Motor neuron (in vitro differentiated cells): ENCODE data around the gene CEACAM3. TPM values are rescaled to one million over a fixed set of nuclear protein-coding genes. Genes with fewer than 3 reads are reported as not detected.

ENCODE experiments used
- ATAC-seq, 8 experiments: fragments of 200-7000 bp; cut with Tn5 transposase; replicated peaks in 6 of 8; 2 replicates each; pipeline ENCODE4 v1.8.0; 2021; ENCODE audit warnings: mild to moderate bottlenecking in 8 of 8, moderate library complexity in 8 of 8
- H3K27ac ChIP-seq, 2 donors: fragments of 250-450 bp; sonication (Bioruptor Pico); 2 replicates each; pipeline ENCODE4 v1.9.0; 2021; ENCODE audit warnings: antibody characterized with exemption in 2 of 2, mild to moderate bottlenecking in 2 of 2, moderate library complexity in 1 of 2
- H3K4me1 ChIP-seq, 2 donors: fragments of 250-450 bp; sonication (Bioruptor Pico); replicated peaks in 1 of 2; 2 replicates each; pipeline ENCODE4 v1.6.1; 2021; ENCODE audit warnings: antibody characterized with exemption in 2 of 2, mild to moderate bottlenecking in 2 of 2, moderate library complexity in 1 of 2
- H3K4me3 ChIP-seq, 5 donors: fragments of 250-450 bp; sonication (Bioruptor Pico); 2 replicates each; pipeline ENCODE4 v1.9.0; 2021; ENCODE audit warnings: antibody characterized with exemption in 5 of 5, mild to moderate bottlenecking in 5 of 5, moderate library complexity in 4 of 5
- WGBS, 10 experiments: fragments of 450-650 bp; shearing (Covaris generic); methylation state at CpG; one replicate each; pipeline ENCODE4 v1.0.0; 2022; 5-methylcytosine and 5-hydroxymethylcytosine counted together
- in situ Hi-C, 9 experiments: fragments of 400-800 bp; cut with MboI; loops; one replicate each; pipeline ENCODE4 v1.15.0; 2021; ENCODE audit warnings: low sequenced_read_pairs in 9 of 9, low pct_unique_long_range_greater_than_20kb in 2 of 9; ENCODE audit not compliant: unreplicated experiment in 9 of 9
- total RNA-seq, 8 experiments: library from RNA; unstranded; fragments of 300-600 nt; gene quantifications; 2 replicates each; pipeline versions ENCODE4 v1.2.3 to v1.2.4, GENCODE V29; 2022

The CEACAM3 gene
- total RNA-seq, 8 experiments from 2014 or later: 0.25 to 1.4 (median 1.3) TPM; not detected in 5

- Histone ChIP-seq H3K27ac (no peak overlapping the region), H3K4me3 (no peak overlapping the region), H3K4me1 (no peaks in the 10 kb centered on the region)
- ATAC-seq: no peak
- in situ Hi-C loops: no loop called here
- 0 to 26% (median 13%) methylated on average over 1 to 2 of the region's 2 CpGs; no CpG with 5 or more reads in 6 of the 10 experiments for WGBS, 10 experiments
Observed at GRCh38 chr19:41853768-41854167, 57.4 kb downstream of the CEACAM3 start.

DNA sequence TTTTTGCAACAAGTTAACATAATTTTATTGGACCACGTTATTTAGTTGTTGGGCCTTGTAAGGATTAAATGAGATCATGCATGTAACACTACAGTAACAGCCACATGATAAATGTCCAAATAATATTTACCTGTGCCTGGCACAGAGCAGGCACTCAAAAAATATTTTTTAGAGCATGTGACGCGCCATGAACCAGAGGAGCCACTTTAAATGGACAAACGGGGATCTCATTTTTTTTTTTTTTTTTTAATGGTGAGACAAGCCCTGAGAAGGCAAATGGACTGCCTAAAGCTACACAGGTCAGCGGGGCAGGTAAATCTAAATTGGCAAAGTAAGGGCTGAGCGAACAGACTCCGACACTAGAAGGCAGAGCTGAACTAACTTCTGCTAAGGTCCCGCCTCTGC is 62.8 kb downstream of the CEACAM3 start:
- WGBS, 10 experiments: 0 to 18% (median 3%) methylated on average over 2 to 8 of the region's 8 CpGs; no CpG with 5 or more reads in 1 of the 10 experiments
- H3K27ac ChIP-seq: peak overlapping the region in 1 of 2 donors; percentile 25
- in situ Hi-C loops: no loop called here
- H3K4me3 ChIP-seq: peak overlapping the region; percentile 10 to 99 (median 69)
- peaks cover 10% of the 10 kb centered on the region in 2 donors for H3K4me1 ChIP-seq
- ATAC-seq: peak in 1 of 8 experiments; percentile 0

- Histone ChIP-seq H3K4me1 (peaks cover 10% of the 10 kb centered on the region in 2 donors), H3K4me3 (peak within 1 kb of the TSS; percentile 62 to 99 (median 69)), H3K27ac (peak within 1 kb of the TSS; percentile 95 to 97)
- 0 to 1% (median 0%) methylated on average over 4 to 21 of the region's 76 CpGs; no CpG with 5 or more reads in 3 of the 10 experiments for WGBS, 10 experiments
- in situ Hi-C loops: no loop called here
- peak; percentile 78 to 92 (median 88) for ATAC-seq
Observed at GRCh38 chr19:41859618-41860418, 63.4 kb downstream of the CEACAM3 start, which contains the start of gene RPS19. TSS of gene RPS19 (plus strand) at chr19:41860255. CDS start at chr19:41860775, 520 bp downstream.

- WGBS, 10 experiments: 0% methylated on average over 1 to 4 of the region's 45 CpGs; no CpG with 5 or more reads in 6 of the 10 experiments
- H3K4me3 ChIP-seq: peak overlapping the region; percentile 62 to 99 (median 69)
- in situ Hi-C loops: no loop called here
- ATAC-seq: peak in 1 of 8 experiments; percentile 0
- peaks cover 10% of the 10 kb centered on the region in 2 donors for H3K4me1 ChIP-seq
- H3K27ac ChIP-seq: peak overlapping the region; percentile 95 to 97
Observed at GRCh38 chr19:41860419-41861115, 64.2 kb downstream of the CEACAM3 start.

Other genes with a start within 250 kb of the CEACAM3 start
- gene CEACAM21, start 220.4 kb upstream of the CEACAM3 start, total RNA-seq: 1 to 10 TPM in 1 of 8 experiments, under 1 TPM in 1, not detected in 6; 0.14 to 1.3 TPM
- under 1 TPM in 2 of 8 experiments, not detected in 6; 0.31 to 0.47 TPM for gene CEACAM4, start 169.5 kb upstream of the CEACAM3 start, total RNA-seq
- under 1 TPM in 3 of 8 experiments, not detected in 5; 0.13 to 0.28 (median 0.21) TPM for gene CEACAM7, start 108.3 kb upstream of the CEACAM3 start, total RNA-seq
- 1 to 10 TPM in 1 of 8 experiments, under 1 TPM in 2, not detected in 5; 0.13 to 1.0 (median 0.19) TPM for gene CEACAM5, start 88.0 kb upstream of the CEACAM3 start, total RNA-seq
- gene CEACAM6, start 41.1 kb upstream of the CEACAM3 start, total RNA-seq: under 1 TPM in 5 of 8 experiments, not detected in 3; 0.05 to 0.56 (median 0.14) TPM
- gene LYPD4, start 48.1 kb downstream of the CEACAM3 start, total RNA-seq: under 1 TPM in 5 of 8 experiments, not detected in 3; 0.14 to 0.43 (median 0.25) TPM
- under 1 TPM in 5 of 8 experiments, not detected in 3; 0.09 to 0.90 (median 0.13) TPM for gene DMRTC2, start 48.5 kb downstream of the CEACAM3 start, total RNA-seq
- 1,000 to 10,000 TPM; 2,323 to 4,988 (median 4,056) TPM for gene RPS19, start 63.7 kb downstream of the CEACAM3 start, total RNA-seq
- 1 to 10 TPM in 1 of 8 experiments, under 1 TPM in 6, not detected in 1; 0.27 to 1.1 (median 0.41) TPM for gene CD79A, start 80.7 kb downstream of the CEACAM3 start, total RNA-seq
- gene ARHGEF1, start 86.6 kb downstream of the CEACAM3 start, total RNA-seq: 10 to 100 TPM; 10.4 to 64.9 (median 24.2) TPM
- 1 to 10 TPM in 2 of 8 experiments, under 1 TPM in 6; 0.25 to 1.8 (median 0.59) TPM for gene ERFL, start 131.9 kb downstream of the CEACAM3 start, total RNA-seq
- gene RABAC1, start 162.7 kb downstream of the CEACAM3 start, total RNA-seq: 100 to 1,000 TPM in 6 of 8 experiments, 10 to 100 TPM in 2; 77.0 to 267 (median 181) TPM
- 100 to 1,000 TPM in 4 of 8 experiments, 10 to 100 TPM in 1, 1 to 10 TPM in 3; 2.4 to 243 (median 117) TPM for gene ATP1A3, start 197.6 kb downstream of the CEACAM3 start, total RNA-seq